Measurements from ENCODE around the gene TSPAN6. TPM values are rescaled to one million over a fixed set of nuclear protein-coding genes. Genes with fewer than 3 reads are reported as not detected.

The TSPAN6 gene
- total RNA-seq, 1 experiment from 2014 or later = 17.5 TPM

DNA sequence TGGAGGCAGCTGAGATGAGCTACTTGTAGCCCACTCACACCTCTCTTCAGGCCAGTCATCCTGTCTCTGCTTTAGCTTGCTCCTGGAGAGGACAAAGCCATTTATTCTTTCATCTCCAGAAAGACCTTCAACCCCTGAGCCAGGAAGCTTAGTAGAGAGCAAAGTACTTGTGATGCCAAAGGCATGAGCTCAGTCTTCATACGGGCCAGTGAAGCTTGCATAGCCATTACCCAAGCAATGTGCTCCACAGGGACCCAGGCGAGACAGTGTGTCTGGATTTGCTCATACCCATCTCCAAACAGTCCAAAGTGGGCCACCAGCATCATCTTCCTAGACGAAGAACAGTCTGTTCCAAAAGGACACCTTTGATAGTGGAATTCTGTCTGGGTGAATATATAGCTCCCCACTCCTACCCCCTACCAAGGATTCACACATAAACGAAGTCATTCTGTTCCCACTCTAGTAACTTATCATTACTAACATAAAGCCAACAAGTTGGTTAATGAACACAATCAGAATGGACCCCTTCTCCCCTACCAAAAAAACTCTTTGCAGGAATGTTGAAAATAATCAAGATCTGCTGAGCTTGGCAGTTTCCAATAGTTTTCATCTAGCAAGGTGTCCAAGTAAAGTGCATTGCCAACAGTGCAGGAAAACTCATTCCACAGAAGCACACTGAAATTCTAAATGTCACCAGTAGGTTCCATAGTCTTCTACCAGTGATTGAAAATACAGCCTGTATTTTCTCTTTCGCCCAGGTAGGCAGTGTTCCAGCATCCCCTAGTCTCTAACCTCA, 45.2 kb downstream of the TSPAN6 start:
- no peak for DNase-seq (ENCODE audit: low read depth)

DNA sequence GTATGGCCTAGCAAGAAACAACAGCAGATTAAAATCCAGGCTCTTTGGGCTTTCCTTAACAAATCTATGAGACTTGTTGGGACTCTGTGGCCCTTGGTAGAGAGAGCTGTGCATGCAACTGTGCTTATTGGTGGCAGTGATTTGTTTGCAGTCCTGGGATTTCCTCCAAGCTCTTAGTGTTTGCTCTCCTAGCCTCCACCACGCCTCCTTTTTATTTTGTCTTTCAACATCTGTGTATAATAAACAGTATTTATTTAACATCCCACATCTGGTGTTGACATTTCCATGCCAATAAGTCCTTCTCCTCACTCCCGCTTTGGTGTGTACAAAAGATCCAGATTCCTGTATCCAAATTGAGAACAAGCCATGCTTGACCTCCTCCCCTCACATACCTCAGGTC, 48.7 kb downstream of the TSPAN6 start:
- DNase-seq (ENCODE audit: low read depth) = no peak

GRCh38 chrX:100586747-100587146, 49.9 kb downstream of the TSPAN6 start:
- no peak for DNase-seq (ENCODE audit: low read depth)

DNA sequence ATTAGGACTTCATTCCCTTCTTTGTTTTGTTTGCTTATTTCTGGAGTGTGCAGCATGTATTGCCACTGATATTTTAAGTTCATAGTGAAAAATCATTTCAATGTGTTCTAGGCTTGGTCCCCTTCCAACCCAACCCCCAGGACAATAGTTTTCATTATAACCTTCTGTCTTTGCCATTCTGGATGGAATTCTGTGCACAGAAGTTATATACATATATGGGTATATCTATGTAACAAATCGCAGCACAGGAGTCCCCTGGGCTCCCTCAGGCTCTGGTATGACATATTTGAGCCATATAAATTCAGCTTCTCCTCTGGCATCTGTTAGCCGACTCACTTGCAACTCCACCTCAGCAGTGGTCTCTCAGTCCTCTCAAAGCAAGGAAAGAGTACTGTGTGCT, 52.0 kb downstream of the TSPAN6 start, which contains the start of gene TNMD:
TNMD (plus strand) TSS at position 326 of the 400 bp plus-strand sequence. CDS start 83 bp downstream, outside the sequence.
- no peak for DNase-seq (ENCODE audit: low read depth)

Other genes starting within 250 kb of the TSPAN6 start
- not detected in 2 replicates for gene PCDH19, start 226.5 kb downstream of the TSPAN6 start, total RNA-seq (2014; rRNA removed; shearing (Covaris generic))
- gene TNMD, start 51.9 kb downstream of the TSPAN6 start, total RNA-seq (2014; rRNA removed; shearing (Covaris generic)) = not detected in 2 replicates
- gene SRPX2, start 7.4 kb upstream of the TSPAN6 start, total RNA-seq (2014; rRNA removed; shearing (Covaris generic)) = 10.3 and 13.0 TPM in 2 replicates
- gene SYTL4, start 95.3 kb upstream of the TSPAN6 start, total RNA-seq (2014; rRNA removed; shearing (Covaris generic)) = 7.1 and 11.3 TPM in 2 replicates
- gene CSTF2, start 183.6 kb upstream of the TSPAN6 start, total RNA-seq (2014; rRNA removed; shearing (Covaris generic)) = 55.4 and 59.3 TPM in 2 replicates
- gene NOX1, start 237.6 kb upstream of the TSPAN6 start, total RNA-seq (2014; rRNA removed; shearing (Covaris generic)) = 0.18 TPM in 1 of 2 replicates, not detected in the other